Large intestine (tissue), 3 donors: ENCODE results near the gene GKN1. TPM values are rescaled to one million over a fixed set of nuclear protein-coding genes. Genes with fewer than 3 reads are reported as not detected.
"Not testable (repeated sequence)": the region's sequence is repeated elsewhere in the genome, so short reads cannot be mapped to it uniquely, and the experiment has no call there.

ENCODE experiments used
- DNase-seq, 2 donors: peaks; one replicate each; pipeline versions ENCODE4 v3.0.0 to v3.0.0-alpha.2; 2013
- H3K27ac ChIP-seq: one replicate; pipeline ENCODE4 v1.5.1; 2013; ENCODE audit warnings: low read length
- H3K27me3 ChIP-seq: 2 replicates; pipeline ENCODE4 v1.6.1; 2013; ENCODE audit warnings: low read length; ENCODE audit not compliant: control insufficient read depth, insufficient read depth
- H3K36me3 ChIP-seq: 2 replicates; pipeline ENCODE4 v1.6.1; 2013; ENCODE audit warnings: low read length; ENCODE audit not compliant: control insufficient read depth, insufficient read depth
- H3K4me1 ChIP-seq: one replicate; pipeline ENCODE4 v1.6.1; 2013; ENCODE audit warnings: low read length; ENCODE audit not compliant: control insufficient read depth, insufficient read depth
- H3K4me3 ChIP-seq: one replicate; pipeline ENCODE4 v1.5.1; 2013; ENCODE audit warnings: low read length
- H3K9me3 ChIP-seq: one replicate; pipeline ENCODE4 v1.6.1; 2013; ENCODE audit warnings: mild to moderate bottlenecking, low read depth, low read length, moderate library complexity; ENCODE audit not compliant: control insufficient read depth
- WGBS: methylation state at CpG from one replicate; pipeline ENCODE4 v1.1.5; 2013; ENCODE audit warnings: low lambda C conversion rate; ENCODE audit not compliant: insufficient coverage; 5-methylcytosine and 5-hydroxymethylcytosine counted together
- polyA plus RNA-seq: library from polyadenylated mRNA; unstranded; fragments of 120-200 nt; gene quantifications from one replicate; pipeline ENCODE4 v1.2.1, GENCODE V29; 2013

The GKN1 gene
- polyA plus RNA-seq, 1 donor, result not detected

DNA sequence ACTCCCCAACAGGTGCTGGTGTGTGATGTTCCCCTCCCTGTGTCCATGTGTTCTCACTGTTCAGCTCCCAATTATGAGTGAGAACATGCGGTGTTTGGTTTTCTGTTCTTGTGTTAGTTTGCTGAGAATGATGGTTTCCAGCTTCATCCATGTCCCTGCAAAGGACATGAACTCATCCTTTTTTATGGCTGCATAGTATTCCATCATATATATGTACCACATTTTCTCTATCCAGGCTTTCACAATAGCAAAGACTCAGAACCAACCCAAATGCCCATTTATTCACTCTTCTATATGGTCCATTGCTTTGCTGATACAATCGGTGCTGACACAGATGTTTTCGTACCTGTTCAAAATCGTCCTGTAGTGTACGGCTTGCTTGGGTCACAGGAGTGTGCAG, 19.0 kb upstream of the GKN1 start:
- H3K36me3 ChIP-seq, DNase-seq, H3K4me1 ChIP-seq, H3K27ac ChIP-seq, H3K4me3 ChIP-seq, H3K9me3 ChIP-seq, H3K27me3 ChIP-seq: not testable (repeated sequence)
- WGBS, result 96% methylated on average over 3 of the region's 5 CpGs

- no peak for DNase-seq
- H3K9me3 ChIP-seq, result no peaks in the 10 kb centered on the region
- H3K27ac ChIP-seq, result no peak overlapping the region
- no peak overlapping the region for H3K4me3 ChIP-seq
- no peaks in the 10 kb centered on the region for H3K27me3 ChIP-seq
- no peaks in the 10 kb centered on the region for H3K36me3 ChIP-seq
- WGBS, result 100% methylated on average over 1 of the region's 1 CpG
- no peaks in the 10 kb centered on the region for H3K4me1 ChIP-seq
Observed at GRCh38 chr2:68959001-68959400, 15.4 kb upstream of the GKN1 start.

DNA sequence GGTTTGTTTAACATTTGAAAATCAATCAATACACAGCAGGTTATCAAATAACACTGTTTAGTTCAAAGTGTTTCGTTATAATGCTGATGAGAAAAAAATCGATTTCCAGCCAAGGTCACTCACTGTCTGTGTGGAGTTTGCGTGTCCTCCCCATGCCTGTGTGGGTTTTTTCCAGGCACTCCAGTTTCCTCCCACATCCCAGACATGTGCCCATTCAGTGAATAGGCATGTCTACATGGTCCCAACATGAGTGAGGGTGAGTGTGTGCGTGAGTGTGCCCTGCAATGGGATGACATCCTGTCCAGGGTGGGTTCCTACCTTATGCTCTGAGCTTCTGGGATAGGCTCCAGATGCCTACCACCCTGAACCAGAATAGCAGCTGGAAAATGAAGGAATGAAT, 13.1 kb upstream of the GKN1 start:
- no peak for DNase-seq
- Histone ChIP-seq H3K9me3 (no peaks in the 10 kb centered on the region), H3K4me1 (no peaks in the 10 kb centered on the region), H3K4me3 (no peak overlapping the region), H3K27me3 (no peaks in the 10 kb centered on the region), H3K36me3 (no peaks in the 10 kb centered on the region), H3K27ac (no peak overlapping the region)
- no CpG with 5 or more reads among the region's 4 CpGs for WGBS

GRCh38 chr2:68964282-68964681, 10.2 kb upstream of the GKN1 start:
- no peak overlapping the region for H3K4me3 ChIP-seq
- H3K27ac ChIP-seq, result no peak overlapping the region
- H3K27me3 ChIP-seq, result no peaks in the 10 kb centered on the region
- H3K4me1 ChIP-seq, result no peaks in the 10 kb centered on the region
- no peaks in the 10 kb centered on the region for H3K9me3 ChIP-seq
- H3K36me3 ChIP-seq, result no peaks in the 10 kb centered on the region
- no peak for DNase-seq

GRCh38 chr2:68968221-68968620, 6.2 kb upstream of the GKN1 start:
- no peaks in the 10 kb centered on the region for H3K27me3 ChIP-seq
- H3K4me1 ChIP-seq, result no peaks in the 10 kb centered on the region
- H3K36me3 ChIP-seq, result no peaks in the 10 kb centered on the region
- no peak for DNase-seq
- WGBS, result 100% methylated on average over 1 of the region's 1 CpG
- no peak overlapping the region for H3K4me3 ChIP-seq
- no peaks in the 10 kb centered on the region for H3K9me3 ChIP-seq
- no peak overlapping the region for H3K27ac ChIP-seq

GRCh38 chr2:68969736-68970490, 4.5 kb upstream of the GKN1 start:
- H3K4me3 ChIP-seq, result no peak overlapping the region
- DNase-seq, result no peak
- H3K36me3 ChIP-seq, result no peaks in the 10 kb centered on the region
- no peaks in the 10 kb centered on the region for H3K9me3 ChIP-seq
- H3K27ac ChIP-seq, result no peak overlapping the region
- WGBS, result 0% methylated on average over 1 of the region's 8 CpGs
- H3K4me1 ChIP-seq, result no peaks in the 10 kb centered on the region
- no peaks in the 10 kb centered on the region for H3K27me3 ChIP-seq

DNA sequence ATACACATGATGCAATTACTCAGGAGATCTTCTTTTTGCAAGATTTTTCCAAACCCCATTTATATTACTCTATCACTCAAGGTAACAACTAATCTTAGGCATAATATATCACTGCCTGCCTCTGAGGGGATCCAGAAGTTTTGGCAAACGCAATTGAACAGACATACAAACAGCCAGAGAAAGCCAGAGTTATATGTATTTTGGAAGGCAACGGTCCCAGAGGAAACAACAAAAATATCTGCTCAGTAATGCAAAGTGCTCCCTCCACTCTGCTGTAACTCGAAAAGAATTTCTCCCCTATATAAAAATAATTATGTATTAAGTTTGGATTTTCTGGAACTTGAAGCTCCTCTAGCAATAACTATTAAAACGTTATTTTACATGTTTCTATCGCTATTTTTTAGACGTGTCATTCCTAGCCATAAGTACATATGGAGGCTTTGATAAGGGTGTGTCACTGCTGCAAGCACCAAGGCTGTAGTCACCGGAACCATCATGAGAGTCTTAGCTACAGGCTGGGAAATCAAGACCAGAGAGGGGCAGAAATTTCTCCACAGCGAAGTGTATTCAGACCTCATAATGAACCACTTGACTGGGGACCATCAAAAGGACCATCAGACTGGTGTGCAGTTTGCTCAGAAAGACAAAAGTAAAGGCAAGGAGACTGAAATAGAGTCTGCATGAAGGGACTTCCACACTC, 3.7 kb upstream of the GKN1 start:
- Histone ChIP-seq H3K27ac (no peak overlapping the region), H3K9me3 (no peaks in the 10 kb centered on the region), H3K4me3 (no peak overlapping the region), H3K36me3 (no peaks in the 10 kb centered on the region), H3K27me3 (no peaks in the 10 kb centered on the region), H3K4me1 (no peaks in the 10 kb centered on the region)
- 79% methylated on average over 2 of the region's 8 CpGs for WGBS
- DNase-seq, result no peak

GRCh38 chr2:68971591-68972231, 2.7 kb upstream of the GKN1 start:
- no peaks in the 10 kb centered on the region for H3K36me3 ChIP-seq
- no peaks in the 10 kb centered on the region for H3K9me3 ChIP-seq
- peaks cover 2% of the 10 kb centered on the region for H3K27me3 ChIP-seq
- no peak for DNase-seq
- no peak overlapping the region for H3K27ac ChIP-seq
- no peak overlapping the region for H3K4me3 ChIP-seq
- no peaks in the 10 kb centered on the region for H3K4me1 ChIP-seq
- no CpG with 5 or more reads among the region's 5 CpGs for WGBS

DNA sequence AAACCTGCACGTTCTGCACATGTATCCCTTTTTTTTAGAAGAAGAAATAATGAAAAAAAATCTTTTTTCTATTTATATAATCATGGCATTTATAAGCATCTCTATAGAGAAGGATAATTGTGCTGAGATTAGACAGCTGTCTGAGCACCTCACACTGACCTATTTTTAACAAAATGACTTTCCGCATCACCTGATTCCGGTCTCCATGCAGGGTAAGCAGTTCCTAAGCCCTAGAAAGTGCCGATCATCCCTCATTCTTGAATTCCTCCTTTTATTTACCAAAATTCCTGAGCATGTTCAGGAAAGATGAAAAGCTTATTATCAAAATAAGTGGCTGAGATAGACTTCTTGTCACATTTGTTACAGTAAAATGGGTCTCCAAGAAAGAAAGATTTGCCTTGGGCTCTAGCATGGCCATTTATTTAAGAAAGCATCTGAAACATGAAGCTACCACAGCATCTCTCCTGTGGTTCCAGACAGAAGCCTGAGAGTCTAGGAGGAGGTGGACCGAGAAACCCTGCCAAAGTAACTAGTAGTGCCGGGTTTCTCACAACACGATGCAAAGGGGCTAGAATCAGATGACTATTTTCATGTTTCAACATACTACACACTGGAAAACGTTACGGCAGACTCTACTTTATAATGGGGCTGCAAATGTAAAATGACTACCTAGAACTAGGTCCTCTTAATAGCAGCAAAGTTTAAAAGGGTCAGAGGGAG, 670 bp downstream of the GKN1 start:
- Histone ChIP-seq H3K9me3 (no peaks in the 10 kb centered on the region), H3K4me3 (no peak overlapping the region), H3K27ac (no peak overlapping the region), H3K4me1 (no peaks in the 10 kb centered on the region), H3K27me3 (peaks cover 6% of the 10 kb centered on the region), H3K36me3 (no peaks in the 10 kb centered on the region)
- no peak for DNase-seq
- 50% methylated on average over 3 of the region's 9 CpGs for WGBS

- WGBS, result no CpG with 5 or more reads among the region's 2 CpGs
- no peak for DNase-seq
- Histone ChIP-seq H3K27me3 (peaks cover 6% of the 10 kb centered on the region), H3K9me3 (no peaks in the 10 kb centered on the region), H3K36me3 (no peaks in the 10 kb centered on the region), H3K4me1 (no peaks in the 10 kb centered on the region), H3K4me3 (no peak overlapping the region), H3K27ac (no peak overlapping the region)
Observed at GRCh38 chr2:68975844-68976243, 1.4 kb downstream of the GKN1 start.
